AG20443 (cell line): ENCODE measurements around the gene TLK2.

Experiments used
- DNase-seq: peaks from one replicate; pipeline ENCODE4 v3.0.0; 2012; ENCODE audit warnings: low spot score, mixed read lengths

TLK2 gene

GRCh38 chr17:62628831-62629555, 150.4 kb downstream of the TLK2 start:
- peak; percentile 53 for DNase-seq

DNA sequence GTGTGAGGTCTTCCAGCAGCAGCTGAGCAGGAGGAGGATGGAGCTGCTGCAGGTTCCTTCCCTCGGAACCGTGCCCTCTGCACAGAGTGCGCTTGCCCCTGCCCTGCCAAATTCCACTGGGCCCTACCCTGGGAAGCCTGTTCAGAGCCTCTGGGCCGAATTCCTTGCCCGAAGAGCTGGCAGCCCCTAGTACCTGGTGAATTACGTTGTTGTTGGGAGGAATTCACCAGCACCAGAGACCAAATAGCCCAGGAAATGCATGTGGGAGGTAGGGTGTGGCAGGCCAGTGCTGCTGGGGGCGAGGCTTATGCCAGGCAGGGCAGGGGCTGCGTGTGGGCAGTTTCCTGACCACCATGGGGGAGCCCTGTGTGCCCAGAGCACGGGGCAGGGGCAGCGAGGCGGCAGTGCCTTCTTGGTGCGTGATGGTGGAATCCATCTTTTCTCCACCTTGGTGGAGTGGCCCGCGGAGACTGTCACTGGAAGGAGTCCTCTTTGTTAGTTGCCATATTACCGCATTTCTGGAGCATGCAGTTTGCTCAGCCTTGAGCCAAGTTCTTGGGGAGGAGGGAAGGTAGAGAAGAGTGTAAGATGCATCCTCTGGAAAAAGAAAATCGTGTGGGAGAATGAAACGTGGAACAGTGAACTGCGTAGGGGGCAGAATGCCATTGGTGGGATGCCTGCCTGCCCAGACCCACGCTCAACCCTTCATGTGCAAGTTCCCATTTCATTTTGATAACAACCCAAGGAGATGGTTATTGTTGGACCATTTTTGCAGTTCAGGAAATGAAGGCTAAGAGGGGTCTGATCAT, 151.1 kb downstream of the TLK2 start:
- DNase-seq, result no peak

DNA sequence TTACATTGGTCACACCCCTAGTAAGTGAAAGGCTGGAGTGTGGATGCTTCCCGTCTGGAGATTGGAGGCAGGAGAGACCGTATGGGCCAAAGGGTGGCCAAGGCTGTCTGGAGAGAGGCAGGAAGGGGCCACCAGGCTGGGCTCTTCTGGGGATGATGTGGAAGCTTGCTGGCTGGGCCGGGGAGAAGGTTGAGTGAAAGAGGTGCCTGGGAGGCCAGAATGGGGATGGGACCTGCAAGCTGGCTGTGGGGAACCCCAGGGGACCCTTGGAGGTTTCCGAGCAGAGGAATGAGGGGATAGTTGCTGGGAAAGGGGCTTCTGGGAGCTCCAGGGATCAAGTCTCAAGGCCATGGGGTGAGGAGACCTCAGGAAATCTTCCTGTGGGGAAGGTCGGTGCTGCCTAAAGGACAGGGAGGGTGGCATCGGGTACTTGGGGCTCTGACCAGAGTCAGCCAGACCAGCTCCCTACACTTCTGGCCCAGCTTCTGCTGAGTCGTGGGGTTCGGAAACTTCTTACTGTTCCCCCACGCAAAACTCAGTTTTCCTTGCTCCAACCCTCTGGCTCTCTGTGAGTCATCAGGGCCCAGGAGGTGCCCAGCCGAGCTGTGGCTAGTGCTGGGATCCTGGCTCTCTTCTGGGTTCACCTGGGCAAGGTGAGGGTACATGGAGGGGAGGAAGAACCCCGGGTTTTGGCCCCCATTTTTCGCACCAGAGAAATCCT, 151.9 kb downstream of the TLK2 start:
- no peak for DNase-seq

- DNase-seq, result no peak
Measured at GRCh38 chr17:62631086-62631935, 152.7 kb downstream of the TLK2 start.

GRCh38 chr17:62631936-62632924, 153.6 kb downstream of the TLK2 start:
- no peak for DNase-seq

GRCh38 chr17:62637809-62638208, 159.2 kb downstream of the TLK2 start:
- DNase-seq, result no peak

DNA sequence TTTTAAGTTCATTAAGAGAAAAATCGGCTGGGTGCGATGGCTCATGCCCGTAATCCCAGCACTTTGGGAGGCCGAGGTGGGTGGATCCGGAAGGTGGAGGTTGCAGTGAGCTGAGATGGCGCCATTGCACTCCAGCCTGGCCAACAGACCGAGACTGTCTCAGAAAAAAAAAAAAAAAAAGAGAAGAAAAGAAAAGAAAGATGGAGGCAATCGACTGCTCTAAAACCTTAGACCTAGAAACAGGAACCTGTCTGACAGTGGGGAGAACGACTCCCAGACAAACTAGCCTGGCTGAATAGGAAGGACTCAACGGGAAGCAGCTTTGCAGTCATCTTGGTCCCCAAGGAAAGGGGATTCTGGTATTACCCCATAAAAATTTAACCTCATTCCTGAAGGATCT, 162.5 kb downstream of the TLK2 start:
- no peak for DNase-seq

GRCh38 chr17:62641951-62642350, 163.3 kb downstream of the TLK2 start:
- DNase-seq, result no peak

DNA sequence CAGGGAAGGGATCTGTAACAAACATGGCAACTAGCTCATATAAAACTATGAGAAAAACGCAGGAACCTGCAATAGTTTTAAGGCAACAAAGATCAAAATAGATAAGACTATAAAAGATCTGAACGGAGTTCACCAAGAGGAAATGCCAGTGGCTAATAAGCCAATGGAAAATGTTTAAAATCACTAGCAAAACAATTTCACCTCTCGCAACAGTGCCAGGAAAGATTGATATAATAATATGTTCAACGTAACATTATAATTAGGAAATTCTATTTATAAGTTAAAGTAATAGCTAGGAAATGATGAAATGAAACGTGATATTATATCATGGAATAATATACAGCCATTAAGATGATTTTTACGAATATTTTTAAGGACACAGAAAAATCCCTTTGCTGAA, 164.9 kb downstream of the TLK2 start:
- no peak for DNase-seq

- no peak for DNase-seq
Measured at GRCh38 chr17:62644487-62645173, 166.0 kb downstream of the TLK2 start.

DNA sequence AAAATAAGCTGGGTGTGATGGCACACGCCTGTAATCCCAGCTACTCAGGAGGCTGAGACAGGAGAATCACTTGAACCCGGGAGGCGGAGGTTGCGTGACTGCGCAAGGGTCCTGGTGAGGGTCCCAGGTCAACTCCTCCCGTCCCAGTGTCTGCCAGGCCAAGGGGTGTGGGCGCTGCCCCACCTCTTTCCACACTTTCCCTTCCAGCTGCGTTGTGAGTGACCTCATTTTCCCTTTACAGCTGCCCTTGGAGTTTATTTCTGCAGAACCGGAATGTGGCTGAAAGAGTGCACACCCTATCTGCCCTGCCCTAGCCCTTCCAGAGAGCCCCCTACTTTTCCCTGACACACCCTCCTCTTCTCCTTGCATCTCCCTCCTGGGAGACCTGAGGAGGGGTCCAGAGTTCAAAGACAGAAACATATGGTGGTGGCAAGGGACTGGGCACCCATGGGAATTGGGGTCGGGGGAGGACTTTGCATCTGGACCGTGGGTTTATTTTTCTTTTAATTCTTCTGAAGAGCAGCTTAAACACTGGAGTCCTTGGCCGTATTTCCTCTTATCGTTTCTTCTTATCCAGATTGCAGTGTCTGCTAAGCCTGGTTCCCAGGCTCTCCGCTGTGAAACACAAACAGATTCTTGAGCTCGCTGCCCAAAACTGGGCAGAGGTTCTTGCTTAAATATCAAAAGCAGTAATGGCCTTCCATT, 169.8 kb downstream of the TLK2 start:
- peak; percentile 65 for DNase-seq

- DNase-seq, result no peak
Measured at GRCh38 chr17:62648956-62649294, 170.3 kb downstream of the TLK2 start.

DNA sequence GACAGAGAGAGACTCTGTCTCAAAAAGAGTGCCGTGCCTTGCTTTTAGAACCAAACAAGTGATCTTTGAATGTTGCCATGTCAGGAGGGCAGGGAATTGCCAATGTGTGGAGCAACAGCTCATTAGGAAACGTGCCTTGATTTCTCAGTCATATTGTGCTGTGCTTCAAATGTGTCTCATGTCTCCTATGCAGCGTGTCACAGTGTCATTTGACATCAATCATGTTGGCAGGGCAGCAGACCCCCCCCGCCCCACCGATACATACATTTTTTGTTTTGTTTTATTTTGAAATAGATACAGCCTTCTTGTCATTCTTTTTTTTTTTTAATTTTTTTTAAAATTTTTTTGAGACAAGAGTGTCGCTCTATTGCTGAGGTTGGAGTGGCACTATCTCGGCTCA, 170.9 kb downstream of the TLK2 start:
- DNase-seq, result no peak

GRCh38 chr17:62650587-62650986, 172.0 kb downstream of the TLK2 start:
- DNase-seq, result no peak

DNA sequence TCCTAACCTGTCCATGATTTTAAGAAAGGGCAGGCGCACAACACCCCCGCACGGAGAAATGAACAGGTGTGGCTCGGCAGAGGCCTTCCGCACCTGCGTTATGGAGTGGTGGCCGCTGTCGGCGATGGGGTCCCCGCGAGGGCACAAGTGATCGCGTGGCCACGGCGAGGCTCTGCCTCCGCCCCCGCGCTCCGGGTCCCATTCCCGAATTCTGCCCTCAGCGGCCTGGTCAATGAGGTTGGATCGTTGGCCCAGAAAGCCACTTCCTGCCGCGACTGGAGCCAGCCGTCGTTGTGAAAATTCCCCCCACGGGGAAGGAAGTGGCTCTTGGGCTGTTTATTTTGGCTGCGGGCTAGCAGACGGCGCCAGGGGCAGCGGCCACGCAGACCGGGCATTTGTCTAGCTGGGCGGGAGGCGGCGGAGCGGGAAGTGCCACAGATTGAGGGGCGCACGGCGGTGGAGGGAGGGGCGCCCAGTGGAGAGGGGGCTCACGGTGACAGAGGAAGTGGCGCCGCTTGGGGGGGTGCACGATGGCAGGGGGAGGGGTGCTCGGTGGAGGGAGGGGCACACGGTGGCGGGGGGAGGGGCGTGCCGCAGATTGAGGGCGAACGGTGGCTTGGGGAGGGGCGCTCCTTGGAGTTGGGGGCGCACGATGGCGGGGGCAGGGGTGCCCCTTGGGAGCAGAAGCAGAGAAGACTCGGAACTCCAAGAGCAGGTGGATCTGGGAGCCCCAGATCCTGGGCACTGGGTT, 173.8 kb downstream of the TLK2 start:
- DNase-seq, result peak; percentile 85

DNA sequence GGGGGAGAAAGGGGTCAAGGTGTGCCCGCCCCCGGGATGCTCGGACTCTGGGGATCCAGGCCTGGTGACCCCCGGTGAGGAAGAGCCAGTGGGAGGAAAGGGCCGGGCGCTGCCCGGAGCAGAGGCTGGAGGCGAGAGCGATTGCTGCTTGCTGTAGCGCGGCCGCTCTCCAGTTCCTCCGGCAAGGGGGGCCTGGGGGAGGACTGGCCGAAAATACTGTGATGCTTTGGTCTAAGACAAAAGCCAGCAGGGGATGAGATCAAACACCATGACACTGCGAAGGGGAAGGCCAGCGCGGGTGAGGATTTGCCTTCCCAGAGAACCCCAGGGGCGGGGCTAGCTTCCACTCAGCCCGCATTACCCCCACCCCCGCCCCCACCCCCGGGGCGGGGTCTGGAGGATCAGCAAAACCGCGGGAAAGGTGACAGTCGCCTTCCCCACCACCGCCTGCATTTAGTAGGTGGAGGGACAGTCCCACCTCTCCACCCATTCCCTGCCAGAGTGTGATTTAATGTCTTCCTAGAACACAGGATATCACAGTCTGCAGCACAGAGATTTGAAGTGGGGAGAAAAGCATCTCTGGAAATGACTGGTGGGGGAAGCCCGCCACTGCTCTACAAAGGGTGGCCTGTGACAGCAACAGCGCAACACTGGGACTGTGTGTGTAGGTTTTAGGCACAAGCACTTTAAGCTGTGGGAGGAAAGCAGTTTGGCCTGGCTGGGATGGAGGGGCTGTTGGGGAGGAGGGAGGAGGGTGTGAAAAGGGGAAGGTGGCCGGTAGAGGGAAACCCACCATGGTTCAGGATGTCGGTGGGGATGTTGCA, 174.6 kb downstream of the TLK2 start:
- peak; percentile 82 for DNase-seq

DNA sequence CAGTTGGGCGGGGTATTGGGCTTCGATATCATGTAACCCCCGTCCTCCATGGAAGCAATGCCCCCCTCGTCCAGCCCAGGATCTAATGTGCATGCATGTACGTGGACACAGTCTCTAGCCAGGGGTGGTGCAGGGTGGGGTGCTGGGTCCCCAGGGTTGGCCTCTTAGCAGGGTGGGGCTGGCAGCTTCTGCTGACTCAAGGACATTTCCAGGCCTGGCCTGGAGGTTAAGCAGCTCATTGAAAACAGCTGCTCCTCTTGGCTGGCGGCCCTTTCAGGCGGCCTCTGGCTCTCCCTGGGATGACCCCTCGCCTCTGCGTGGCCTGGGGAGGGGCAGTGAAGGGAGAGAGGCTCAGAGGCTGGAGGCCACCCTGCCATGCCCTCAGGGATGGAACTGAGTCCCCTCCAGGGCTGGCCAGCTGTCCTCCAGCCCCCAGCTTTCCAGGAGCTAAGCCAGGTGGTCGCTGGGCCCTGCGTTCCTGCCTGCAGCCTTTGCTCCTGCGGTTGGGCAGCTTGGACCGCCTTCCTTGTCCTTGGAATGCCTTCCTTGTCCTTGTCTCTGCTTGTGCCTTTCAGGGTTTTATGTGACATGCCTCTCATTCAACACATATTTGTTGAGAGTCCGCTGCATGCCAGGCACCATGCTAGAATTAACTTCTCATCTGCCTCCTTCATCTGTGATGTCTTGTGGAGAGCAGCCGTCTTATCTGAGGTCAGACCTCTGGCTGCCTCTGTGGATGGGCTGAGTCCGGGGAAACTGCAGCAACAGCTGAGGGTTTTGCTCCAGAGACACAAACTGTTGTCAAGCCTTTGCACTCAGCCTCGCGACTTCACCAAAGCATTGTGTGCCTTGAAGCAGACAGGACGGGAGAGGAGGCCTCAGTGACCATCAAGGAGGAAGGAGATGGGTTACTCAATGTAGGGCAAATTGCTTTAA, 175.5 kb downstream of the TLK2 start:
- peak; percentile 90 for DNase-seq
